Measurements from ENCODE around the gene KLHL29. TPM values are rescaled to one million over a fixed set of nuclear protein-coding genes. Genes with fewer than 3 reads are reported as not detected.

The KLHL29 gene
- total RNA-seq, 1 donor from 2014 or later, result 3.3 TPM

DNA sequence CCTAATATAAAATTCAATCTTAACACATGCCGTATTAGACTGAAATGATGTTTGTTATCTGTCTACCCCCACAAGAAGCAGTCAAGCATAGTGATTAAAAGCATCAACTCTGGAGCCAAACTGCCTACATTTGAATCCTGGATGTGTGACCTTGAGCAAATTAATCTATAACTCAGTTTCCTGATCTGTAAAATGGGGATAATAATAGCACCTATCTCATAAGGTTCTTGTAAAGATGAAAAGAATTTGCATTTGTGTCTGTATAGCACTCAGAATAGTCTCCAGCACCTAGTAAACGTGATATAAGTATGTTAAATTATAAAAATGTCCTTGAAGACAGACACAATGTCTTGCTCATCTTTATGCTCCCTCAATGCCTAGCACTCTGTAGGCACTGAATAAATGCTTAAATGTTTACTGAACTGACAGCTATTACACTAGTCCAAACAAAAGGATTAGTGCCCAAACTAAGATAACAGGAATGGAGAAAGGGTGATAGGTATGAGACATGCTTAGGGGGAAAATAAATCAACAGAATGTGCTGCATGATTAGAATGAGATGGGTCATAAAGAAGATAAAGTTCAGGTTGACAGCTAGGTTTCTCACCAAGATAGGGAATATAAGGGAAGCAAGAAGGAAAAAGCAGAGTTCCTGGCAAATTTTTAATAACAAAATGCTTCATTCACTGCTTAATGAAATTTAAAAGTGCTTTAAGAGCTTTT lies 361.3 kb downstream of the KLHL29 start:
- no peak for DNase-seq (ENCODE audit: low spot score)
- Mint-ChIP-seq H3K4me3 (no peak overlapping the region), H3K4me1 (ENCODE audit: low read depth) (no peaks in the 10 kb centered on the region), H3K27me3 (ENCODE audit: insufficient read depth) (no peaks in the 10 kb centered on the region), H3K36me3 (ENCODE audit: low read depth) (peaks cover 9% of the 10 kb centered on the region), H3K27ac (no peak overlapping the region), H3K9me3 (no peaks in the 10 kb centered on the region)
- intact Hi-C loops (cut with micrococcal nuclease), result no loop called here

DNA sequence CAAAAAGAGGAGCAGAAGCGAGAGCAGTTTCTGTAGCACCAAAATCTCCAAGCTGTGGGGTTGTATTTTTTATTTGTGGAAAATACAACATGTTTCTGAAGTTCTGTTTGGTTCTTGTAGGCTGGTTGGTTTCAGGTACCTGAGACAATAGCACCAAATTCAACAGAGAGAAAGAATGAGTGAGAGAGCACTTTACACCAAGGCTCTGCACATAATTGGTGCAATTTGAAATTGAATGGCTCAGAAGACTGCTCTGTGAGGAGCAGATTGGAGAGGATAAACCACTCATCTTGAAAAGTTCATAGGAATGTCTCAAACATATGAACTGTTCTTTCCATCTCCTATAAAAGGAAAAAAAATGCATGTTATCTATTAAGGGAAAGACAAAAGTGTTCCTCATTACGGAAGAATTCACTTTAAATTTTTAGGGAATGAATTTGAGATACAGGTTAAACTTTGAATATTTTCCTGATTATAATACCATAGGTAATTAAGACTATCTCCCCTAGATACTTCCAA lies 366.8 kb downstream of the KLHL29 start:
- no peak for DNase-seq (ENCODE audit: low spot score)
- Mint-ChIP-seq H3K27me3 (ENCODE audit: insufficient read depth) (no peaks in the 10 kb centered on the region), H3K27ac (no peak overlapping the region), H3K4me1 (ENCODE audit: low read depth) (no peaks in the 10 kb centered on the region), H3K4me3 (no peak overlapping the region), H3K36me3 (ENCODE audit: low read depth) (peaks cover 21% of the 10 kb centered on the region), H3K9me3 (no peaks in the 10 kb centered on the region)
- intact Hi-C loops (cut with micrococcal nuclease), result no loop called here

DNA sequence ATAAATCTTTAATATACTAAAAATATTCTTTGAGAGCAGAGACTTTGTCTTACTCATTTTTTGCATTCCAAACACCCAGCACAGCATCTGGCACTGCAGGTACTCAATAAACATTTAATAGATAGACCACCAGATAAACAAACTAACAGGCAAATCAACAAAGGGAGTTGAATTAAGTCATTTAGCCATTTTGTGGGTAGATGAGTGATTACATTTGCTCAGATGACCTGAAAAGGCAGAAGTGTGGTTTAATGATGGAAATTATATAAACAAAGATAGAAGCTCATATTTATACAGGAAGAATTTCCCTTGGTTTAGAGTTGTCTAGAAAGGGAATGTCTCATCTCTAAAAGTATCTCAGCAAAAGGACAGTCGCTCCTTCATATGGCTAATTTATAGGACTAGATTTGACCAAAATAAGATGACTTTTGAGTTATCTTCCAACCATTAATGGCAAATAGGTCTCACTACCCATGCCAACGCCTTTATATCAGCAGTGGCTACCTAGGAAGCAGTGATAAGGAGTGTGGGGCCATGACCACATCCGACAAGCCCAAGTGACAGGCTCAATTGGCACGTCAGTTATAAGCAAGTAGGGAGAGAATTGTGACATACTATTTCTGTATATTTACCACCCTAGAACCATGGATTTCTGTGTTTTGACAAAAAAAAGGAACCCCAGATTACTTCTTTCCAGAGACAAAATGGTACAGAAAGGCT lies 368.5 kb downstream of the KLHL29 start:
- H3K4me3 Mint-ChIP-seq, result no peak overlapping the region
- H3K36me3 Mint-ChIP-seq (ENCODE audit: low read depth), result peaks cover 30% of the 10 kb centered on the region
- DNase-seq (ENCODE audit: low spot score), result no peak
- no peaks in the 10 kb centered on the region for H3K27me3 Mint-ChIP-seq (ENCODE audit: insufficient read depth)
- no peaks in the 10 kb centered on the region for H3K9me3 Mint-ChIP-seq
- intact Hi-C loops (cut with micrococcal nuclease), result no loop called here
- H3K27ac Mint-ChIP-seq, result no peak overlapping the region
- H3K4me1 Mint-ChIP-seq (ENCODE audit: low read depth), result peaks cover 8% of the 10 kb centered on the region

DNA sequence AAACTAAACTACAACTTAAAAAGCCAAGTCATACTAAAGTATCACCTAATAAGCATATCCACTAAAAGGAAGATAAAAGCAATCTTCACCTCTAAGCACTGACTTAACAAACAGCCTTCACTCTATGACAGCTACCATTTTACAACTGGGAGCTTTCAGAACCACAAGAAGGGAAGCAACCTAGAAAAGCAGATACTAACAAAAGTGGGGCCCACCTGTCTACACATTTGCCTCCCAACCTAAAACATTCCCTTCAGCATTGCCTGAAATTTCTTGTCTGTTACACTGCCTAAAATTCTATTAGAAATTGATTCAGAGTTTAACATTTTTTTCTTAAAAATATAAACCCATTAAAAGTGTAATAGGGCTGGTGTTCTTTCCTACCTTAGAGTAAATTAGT lies 370.0 kb downstream of the KLHL29 start:
- H3K36me3 Mint-ChIP-seq (ENCODE audit: low read depth), result peaks cover 30% of the 10 kb centered on the region
- no peak overlapping the region for H3K4me3 Mint-ChIP-seq
- intact Hi-C loops (cut with micrococcal nuclease), result no loop called here
- peaks cover 8% of the 10 kb centered on the region for H3K4me1 Mint-ChIP-seq (ENCODE audit: low read depth)
- H3K27ac Mint-ChIP-seq, result no peak overlapping the region
- no peaks in the 10 kb centered on the region for H3K27me3 Mint-ChIP-seq (ENCODE audit: insufficient read depth)
- H3K9me3 Mint-ChIP-seq, result no peaks in the 10 kb centered on the region
- DNase-seq (ENCODE audit: low spot score), result no peak

DNA sequence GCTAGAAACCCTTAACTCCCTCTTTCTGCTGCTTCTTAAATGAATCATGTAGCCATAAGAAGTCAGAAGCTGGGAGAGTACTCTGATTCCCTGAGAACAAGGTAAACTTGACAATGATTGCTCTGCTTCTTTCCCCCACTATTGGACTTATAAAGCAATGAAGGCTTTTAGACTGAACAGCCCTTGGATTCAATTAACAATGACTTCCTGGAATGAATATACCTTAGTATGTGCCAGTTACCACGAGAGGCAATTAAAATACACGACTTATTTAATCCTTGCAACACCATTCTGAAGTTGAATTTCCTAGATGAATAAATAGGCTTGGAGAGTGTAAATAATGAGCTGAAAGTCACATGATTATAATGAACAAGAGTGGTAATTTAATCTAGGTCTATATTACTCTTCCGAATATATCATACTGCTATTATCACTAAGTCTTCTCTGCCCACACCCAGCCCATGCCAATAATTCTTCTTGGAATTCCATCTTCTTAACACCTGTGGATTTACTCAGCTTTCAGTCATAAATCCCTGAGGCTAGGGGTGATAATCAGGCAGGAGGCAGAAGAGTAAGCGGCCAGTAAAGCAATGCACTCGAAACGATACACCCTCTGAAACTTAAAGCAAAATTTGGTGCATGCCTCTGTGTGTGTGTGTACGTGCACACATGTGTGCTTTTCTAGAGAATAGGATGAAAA lies 371.8 kb downstream of the KLHL29 start:
- intact Hi-C loops (cut with micrococcal nuclease), result no loop called here
- no peak for DNase-seq (ENCODE audit: low spot score)
- H3K36me3 Mint-ChIP-seq (ENCODE audit: low read depth), result peaks cover 27% of the 10 kb centered on the region
- H3K27ac Mint-ChIP-seq, result no peak overlapping the region
- H3K4me3 Mint-ChIP-seq, result no peak overlapping the region
- no peaks in the 10 kb centered on the region for H3K9me3 Mint-ChIP-seq
- peaks cover 13% of the 10 kb centered on the region for H3K4me1 Mint-ChIP-seq (ENCODE audit: low read depth)
- H3K27me3 Mint-ChIP-seq (ENCODE audit: insufficient read depth), result no peaks in the 10 kb centered on the region

DNA sequence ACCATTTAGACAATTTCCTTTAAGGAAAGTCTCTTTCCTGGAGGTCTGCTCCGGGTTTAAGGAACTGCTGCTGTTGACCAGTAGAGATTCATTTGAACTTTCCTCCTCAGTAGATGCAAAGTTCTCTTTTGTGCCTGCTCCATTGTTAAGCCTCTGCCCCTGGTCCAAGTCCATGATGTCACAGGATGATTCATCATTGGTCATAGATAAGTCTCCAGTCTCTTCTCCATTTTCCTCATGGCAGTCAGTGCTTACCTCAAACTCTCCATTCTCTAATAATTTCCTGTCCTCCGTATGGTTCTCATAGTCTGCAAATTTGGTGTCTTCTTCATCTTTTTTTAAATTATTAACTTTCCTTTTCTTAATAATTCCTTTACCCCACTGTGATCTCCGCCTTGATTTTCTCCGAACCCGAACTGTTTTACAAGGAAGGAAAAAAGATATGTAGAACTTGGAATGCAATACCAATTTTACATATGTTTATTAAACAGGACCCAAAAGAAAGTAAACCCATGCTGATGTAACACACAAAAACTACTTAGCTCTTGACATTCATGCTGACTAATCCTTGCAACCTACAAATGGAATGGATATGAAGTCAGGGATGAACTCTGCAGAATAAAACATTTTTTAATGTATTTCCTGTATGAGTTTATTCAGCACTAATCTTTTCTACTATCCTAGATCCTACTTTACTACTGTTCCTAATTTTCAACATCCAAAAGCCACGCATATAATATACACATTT lies 372.9 kb downstream of the KLHL29 start:
- Mint-ChIP-seq H3K9me3 (no peaks in the 10 kb centered on the region), H3K27ac (no peak overlapping the region), H3K4me1 (ENCODE audit: low read depth) (peaks cover 19% of the 10 kb centered on the region), H3K36me3 (ENCODE audit: low read depth) (peaks cover 29% of the 10 kb centered on the region), H3K4me3 (no peak overlapping the region), H3K27me3 (ENCODE audit: insufficient read depth) (no peaks in the 10 kb centered on the region)
- intact Hi-C loops (cut with micrococcal nuclease), result no loop called here
- DNase-seq (ENCODE audit: low spot score), result no peak
